Measurements from ENCODE around the gene GCK.
"Not testable (repeated sequence)": the region's sequence is repeated elsewhere in the genome, so short reads cannot be mapped to it uniquely, and the experiment has no call there.

Gene GCK

DNA sequence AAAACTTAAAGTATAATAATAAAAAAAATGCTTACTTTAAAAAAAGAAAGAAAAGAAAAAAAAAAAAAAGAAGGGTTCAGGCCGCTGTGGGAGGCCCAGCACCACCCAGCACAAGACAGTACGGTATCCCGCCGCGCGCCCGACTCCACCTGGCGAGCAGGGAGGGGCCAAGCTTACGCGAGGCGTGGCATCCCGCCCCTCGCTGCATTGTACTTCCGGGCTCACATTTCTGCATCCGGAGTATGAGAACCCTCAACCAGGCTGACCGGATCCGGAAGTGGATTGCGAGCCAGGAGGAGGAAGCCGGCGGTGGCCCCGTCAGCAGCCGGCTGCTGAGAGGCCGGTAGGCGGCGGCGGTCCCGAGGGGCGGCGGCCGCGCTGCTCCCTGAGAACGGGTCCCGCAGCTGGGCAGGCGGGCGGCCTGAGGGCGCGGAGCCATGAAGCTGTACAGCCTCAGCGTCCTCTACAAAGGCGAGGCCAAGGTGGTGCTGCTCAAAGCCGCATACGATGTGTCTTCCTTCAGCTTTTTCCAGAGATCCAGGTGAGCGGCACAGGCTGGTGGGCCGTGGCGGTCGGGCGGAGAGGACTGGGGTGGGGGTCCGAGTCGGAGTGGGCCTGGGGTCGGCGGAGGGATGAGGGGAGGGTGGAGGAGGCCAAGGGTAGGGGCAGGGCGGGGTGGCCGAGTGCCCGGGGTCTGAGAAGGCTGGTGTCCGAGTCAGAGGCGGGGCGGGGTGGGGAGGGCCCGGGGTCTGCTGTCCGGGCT lies 11.6 kb upstream of the GCK start, which contains the start of gene YKT6:
TSS of gene YKT6 (plus strand) at position 280 of the 763 bp plus-strand sequence. CDS start at position 438, 158 bp downstream.
- no peaks in the 10 kb centered on the region for H3F3A ChIP-seq (ENCODE audit: control insufficient read depth, insufficient read depth)
- no peaks in the 10 kb centered on the region for H3K27me3 ChIP-seq (ENCODE audit: control insufficient read depth, low read length)
- peak within 1 kb of the TSS; percentile 4; the same call in 1 of the 2 replicates for H3K27ac ChIP-seq (ENCODE audit: low read depth, low read length)
- H3K36me3 ChIP-seq (ENCODE audit: control insufficient read depth, low read length): peaks cover 26% of the 10 kb centered on the region
- H3K9me3 ChIP-seq (ENCODE audit: control insufficient read depth, insufficient read depth, low read length): no peaks in the 10 kb centered on the region
- H3K9me2 ChIP-seq (replicated peaks; ENCODE audit: control insufficient read depth, low read length): no peaks in the 10 kb centered on the region
- peak within 1 kb of the TSS; percentile 84 for H3K4me3 ChIP-seq (ENCODE audit: low read length)
- H3K4me1 ChIP-seq (ENCODE audit: control insufficient read depth, low read length): peaks cover 22% of the 10 kb centered on the region
- peak within 1 kb of the TSS; percentile 92 for H3K4me2 ChIP-seq (ENCODE audit: low read length)
- TF ChIP-seq, protein P1, sequence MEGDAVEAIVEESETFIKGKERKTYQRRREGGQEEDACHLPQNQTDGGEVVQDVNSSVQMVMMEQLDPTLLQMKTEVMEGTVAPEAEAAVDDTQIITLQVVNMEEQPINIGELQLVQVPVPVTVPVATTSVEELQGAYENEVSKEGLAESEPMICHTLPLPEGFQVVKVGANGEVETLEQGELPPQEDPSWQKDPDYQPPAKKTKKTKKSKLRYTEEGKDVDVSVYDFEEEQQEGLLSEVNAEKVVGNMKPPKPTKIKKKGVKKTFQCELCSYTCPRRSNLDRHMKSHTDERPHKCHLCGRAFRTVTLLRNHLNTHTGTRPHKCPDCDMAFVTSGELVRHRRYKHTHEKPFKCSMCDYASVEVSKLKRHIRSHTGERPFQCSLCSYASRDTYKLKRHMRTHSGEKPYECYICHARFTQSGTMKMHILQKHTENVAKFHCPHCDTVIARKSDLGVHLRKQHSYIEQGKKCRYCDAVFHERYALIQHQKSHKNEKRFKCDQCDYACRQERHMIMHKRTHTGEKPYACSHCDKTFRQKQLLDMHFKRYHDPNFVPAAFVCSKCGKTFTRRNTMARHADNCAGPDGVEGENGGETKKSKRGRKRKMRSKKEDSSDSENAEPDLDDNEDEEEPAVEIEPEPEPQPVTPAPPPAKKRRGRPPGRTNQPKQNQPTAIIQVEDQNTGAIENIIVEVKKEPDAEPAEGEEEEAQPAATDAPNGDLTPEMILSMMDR (IDR thresholded peaks at IDR 0.05; ENCODE audit: low read depth, low read length, poor library complexity, severe bottlenecking): peak; percentile 70
- TF ChIP-seq EZH2phosphoT487 (IDR thresholded peaks at IDR 0.05; ENCODE audit: borderline replicate concordance, low read length): no peak
- H3K79me2 ChIP-seq (ENCODE audit: control insufficient read depth, low read length): peaks cover 34% of the 10 kb centered on the region
- H4K20me1 ChIP-seq (ENCODE audit: control insufficient read depth, insufficient read depth, low read depth, low read length): peaks cover 9% of the 10 kb centered on the region

DNA sequence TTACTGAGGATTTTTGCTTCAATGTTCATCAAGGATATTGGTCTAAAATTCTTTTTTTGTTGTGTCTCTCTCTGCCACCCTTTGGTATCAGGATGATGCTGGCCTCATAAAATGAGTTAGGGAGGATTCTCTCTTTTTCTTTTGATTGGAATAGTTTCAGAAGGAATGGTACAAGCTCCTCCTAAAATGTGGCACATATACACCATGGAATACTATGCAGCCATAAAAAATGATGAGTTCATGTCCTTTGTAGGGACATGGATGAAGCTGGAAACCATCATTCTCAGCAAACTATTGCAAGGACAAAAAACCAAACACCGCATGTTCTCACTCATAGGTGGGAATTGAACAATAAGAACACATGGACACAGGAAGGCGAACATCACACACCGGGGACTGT lies 10.9 kb upstream of the GCK start:
- H3K4me1 ChIP-seq (ENCODE audit: control insufficient read depth, low read length): peaks cover 22% of the 10 kb centered on the region
- not testable (repeated sequence) for H3K27me3 ChIP-seq (ENCODE audit: control insufficient read depth, low read length); H3K27ac ChIP-seq (ENCODE audit: low read depth, low read length); H3K9me2 ChIP-seq (replicated peaks; ENCODE audit: control insufficient read depth, low read length); H3K9me3 ChIP-seq (ENCODE audit: control insufficient read depth, insufficient read depth, low read length); H3F3A ChIP-seq (ENCODE audit: control insufficient read depth, insufficient read depth); H4K20me1 ChIP-seq (ENCODE audit: control insufficient read depth, insufficient read depth, low read depth, low read length)
- H3K79me2 ChIP-seq (ENCODE audit: control insufficient read depth, low read length): peaks cover 34% of the 10 kb centered on the region
- H3K36me3 ChIP-seq (ENCODE audit: control insufficient read depth, low read length): peaks cover 19% of the 10 kb centered on the region
- 0 out of 2 replicates have a peak overlapping the region, but pooled peaks have one; percentile 23 for H3K4me3 ChIP-seq (ENCODE audit: low read length)
- H3K4me2 ChIP-seq (ENCODE audit: low read length): peak overlapping the region; percentile 32

DNA sequence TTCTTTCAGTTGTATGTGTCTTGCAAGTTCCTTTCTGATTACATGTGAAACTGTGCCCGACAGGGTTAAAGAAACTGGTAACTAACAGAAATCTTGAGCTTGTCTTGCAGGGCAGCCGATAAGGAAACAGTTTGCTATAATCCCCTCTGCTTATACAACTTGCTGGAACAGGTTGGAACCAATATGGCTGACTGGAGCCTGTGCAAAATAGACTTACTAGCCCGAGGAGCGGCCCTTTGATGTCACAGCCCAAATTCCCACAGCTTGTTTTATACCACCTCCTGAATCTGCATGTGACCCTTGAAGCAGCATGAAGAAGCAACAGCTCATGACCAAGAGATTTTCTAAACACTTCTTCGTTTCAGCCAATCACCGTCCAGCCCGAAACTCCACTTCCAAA lies 8.2 kb upstream of the GCK start:
- H3K4me1 ChIP-seq (ENCODE audit: control insufficient read depth, low read length): peaks cover 19% of the 10 kb centered on the region
- H3K9me2 ChIP-seq (replicated peaks; ENCODE audit: control insufficient read depth, low read length): no peaks in the 10 kb centered on the region
- TF ChIP-seq, protein P1 (IDR thresholded peaks at IDR 0.05; ENCODE audit: low read depth, low read length, poor library complexity, severe bottlenecking): no peak
- no peak for TF ChIP-seq EZH2phosphoT487 (IDR thresholded peaks at IDR 0.05; ENCODE audit: borderline replicate concordance, low read length)
- peaks cover 6% of the 10 kb centered on the region; the same call in 1 of the 2 replicates for H4K20me1 ChIP-seq (ENCODE audit: control insufficient read depth, insufficient read depth, low read depth, low read length)
- H3K27ac ChIP-seq (ENCODE audit: low read depth, low read length): no peak overlapping the region
- H3K4me3 ChIP-seq (ENCODE audit: low read length): no peak overlapping the region
- no peak overlapping the region for H3K4me2 ChIP-seq (ENCODE audit: low read length)
- no peaks in the 10 kb centered on the region for H3K9me3 ChIP-seq (ENCODE audit: control insufficient read depth, insufficient read depth, low read length)
- no peaks in the 10 kb centered on the region for H3F3A ChIP-seq (ENCODE audit: control insufficient read depth, insufficient read depth)
- peaks cover under 1% of the 10 kb centered on the region; the same call in 1 of the 2 replicates for H3K36me3 ChIP-seq (ENCODE audit: control insufficient read depth, low read length)
- H3K27me3 ChIP-seq (ENCODE audit: control insufficient read depth, low read length): no peaks in the 10 kb centered on the region
- peaks cover 17% of the 10 kb centered on the region for H3K79me2 ChIP-seq (ENCODE audit: control insufficient read depth, low read length)

DNA sequence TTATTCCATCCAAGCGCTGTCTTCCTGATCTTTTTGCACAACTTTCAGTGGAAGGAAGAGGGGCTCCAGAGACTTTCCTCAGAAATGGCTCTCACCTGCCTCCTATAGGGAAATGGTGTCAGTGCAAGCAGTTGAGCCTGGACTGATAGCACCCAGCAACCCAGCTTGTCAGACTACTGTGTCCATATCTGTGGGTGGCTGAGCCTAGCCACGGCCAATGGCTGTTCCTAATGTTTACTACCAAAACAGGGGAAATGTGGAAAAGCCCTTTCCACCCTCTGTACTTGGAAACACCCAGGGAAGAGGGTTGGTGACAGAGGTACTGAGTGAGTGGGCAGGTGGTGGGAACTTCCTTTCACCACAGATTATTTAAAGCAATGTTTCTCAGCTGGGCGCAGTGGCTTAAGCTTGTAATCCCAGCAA lies 7.2 kb upstream of the GCK start:
- Histone ChIP-seq H3K9me3 (ENCODE audit: control insufficient read depth, insufficient read depth, low read length) (no peaks in the 10 kb centered on the region), H3K27me3 (ENCODE audit: control insufficient read depth, low read length) (0 out of 2 replicates have a peak, but pooled peaks cover 3% of the 10 kb centered on the region), H4K20me1 (ENCODE audit: control insufficient read depth, insufficient read depth, low read depth, low read length) (no peaks in the 10 kb centered on the region), H3K4me1 (ENCODE audit: control insufficient read depth, low read length) (peaks cover 10% of the 10 kb centered on the region), H3K79me2 (ENCODE audit: control insufficient read depth, low read length) (peaks cover 7% of the 10 kb centered on the region), H3K36me3 (ENCODE audit: control insufficient read depth, low read length) (no peaks in the 10 kb centered on the region), H3K4me3 (ENCODE audit: low read length) (no peak overlapping the region), H3K27ac (ENCODE audit: low read depth, low read length) (no peak overlapping the region), H3K9me2 (replicated peaks; ENCODE audit: control insufficient read depth, low read length) (no peaks in the 10 kb centered on the region), H3F3A (ENCODE audit: control insufficient read depth, insufficient read depth) (no peaks in the 10 kb centered on the region), H3K4me2 (ENCODE audit: low read length) (peak overlapping the region; percentile 0; the same call in 1 of the 2 replicates)
- TF ChIP-seq EZH2phosphoT487 (IDR thresholded peaks at IDR 0.05; ENCODE audit: borderline replicate concordance, low read length): no peak
- TF ChIP-seq, protein P1 (IDR thresholded peaks at IDR 0.05; ENCODE audit: low read depth, low read length, poor library complexity, severe bottlenecking): peak; percentile 95
